Progenitor cell of endocrine pancreas (in vitro differentiated cells): ENCODE results near the gene ZNF490. TPM values are rescaled to one million over a fixed set of nuclear protein-coding genes. Genes with fewer than 3 reads are reported as not detected.

Experiments
- DNase-seq: peaks from one replicate; pipeline ENCODE4 v3.0.0; 2021; ENCODE audit warnings: low spot score; ENCODE audit not compliant: unreplicated experiment
- H3K27ac Mint-ChIP-seq: 2 replicates; pipeline ENCODE4 v1.8.0; 2021; ENCODE audit warnings: mild to moderate bottlenecking, moderate library complexity, mixed read lengths
- H3K27me3 Mint-ChIP-seq: 2 replicates; pipeline ENCODE4 v1.8.0; 2021; ENCODE audit warnings: mixed read lengths
- H3K36me3 Mint-ChIP-seq: 2 replicates; pipeline ENCODE4 v1.8.0; 2022; ENCODE audit warnings: mixed read lengths; ENCODE audit not compliant: insufficient read depth
- H3K4me1 Mint-ChIP-seq: 2 replicates; pipeline ENCODE4 v1.8.0; 2021; ENCODE audit warnings: low read depth, mixed read lengths
- H3K4me3 Mint-ChIP-seq: 2 replicates; pipeline ENCODE4 v1.8.0; 2021; ENCODE audit warnings: low read depth, mild to moderate bottlenecking, moderate library complexity, mixed read lengths
- H3K9me3 Mint-ChIP-seq: 2 replicates; pipeline ENCODE4 v1.8.0; 2021; ENCODE audit warnings: low read depth, mixed read lengths
- CTCF ChIP-seq: fragments of 200-600 bp; sonication (generic); IDR thresholded peaks from one replicate; pipeline ENCODE4 v1.5.0; 2021; ENCODE audit warnings: antibody characterized with exemption, mild to moderate bottlenecking; ENCODE audit not compliant: unreplicated experiment
- total RNA-seq: library from RNA; stranded (reverse); gene quantifications from 2 replicates; pipeline ENCODE4 v1.2.1, GENCODE V29; 2021

ZNF490 gene
- total RNA-seq, 1 donor from 2014 or later = 15.1 TPM

- no peak overlapping the region for H3K4me3 Mint-ChIP-seq
- DNase-seq = no peak
- H3K36me3 Mint-ChIP-seq = peaks cover 39% of the 10 kb centered on the region
- H3K4me1 Mint-ChIP-seq = peaks cover 1% of the 10 kb centered on the region
- H3K27ac Mint-ChIP-seq = no peak overlapping the region
- no peak for TF ChIP-seq CTCF
- H3K9me3 Mint-ChIP-seq = peaks cover 7% of the 10 kb centered on the region
- H3K27me3 Mint-ChIP-seq = no peaks in the 10 kb centered on the region
Measured at GRCh38 chr19:12617646-12618045, 7.0 kb upstream of the ZNF490 start.

- DNase-seq = peak; percentile 29
- H3K4me1 Mint-ChIP-seq = peaks cover 3% of the 10 kb centered on the region
Measured at GRCh38 chr19:12611361-12611699, 717 bp upstream of the ZNF490 start.

GRCh38 chr19:12607631-12608030 lies 3.0 kb downstream of the ZNF490 start:
- H3K27me3 Mint-ChIP-seq = no peaks in the 10 kb centered on the region
- no peak overlapping the region for H3K4me3 Mint-ChIP-seq
- DNase-seq = no peak
- TF ChIP-seq CTCF = no peak
- H3K9me3 Mint-ChIP-seq = no peaks in the 10 kb centered on the region
- no peak overlapping the region for H3K27ac Mint-ChIP-seq
- peaks cover 2% of the 10 kb centered on the region for H3K36me3 Mint-ChIP-seq
- peaks cover 2% of the 10 kb centered on the region for H3K4me1 Mint-ChIP-seq

More at GRCh38 chr19:12611361-12611699, 717 bp upstream of the ZNF490 start:
- TF ChIP-seq CTCF = no peak
- H3K9me3 Mint-ChIP-seq = no peaks in the 10 kb centered on the region
- peaks cover 15% of the 10 kb centered on the region for H3K36me3 Mint-ChIP-seq
- H3K4me3 Mint-ChIP-seq = peak overlapping the region; percentile 99
- peak overlapping the region; percentile 100 for H3K27ac Mint-ChIP-seq
- H3K27me3 Mint-ChIP-seq = no peaks in the 10 kb centered on the region

GRCh38 chr19:12606796-12607195 lies 3.8 kb downstream of the ZNF490 start:
- peaks cover 2% of the 10 kb centered on the region for H3K4me1 Mint-ChIP-seq
- no peaks in the 10 kb centered on the region for H3K9me3 Mint-ChIP-seq

GRCh38 chr19:12603714-12604113 lies 6.9 kb downstream of the ZNF490 start:
- no peak overlapping the region for H3K4me3 Mint-ChIP-seq
- no peaks in the 10 kb centered on the region for H3K27me3 Mint-ChIP-seq
- H3K9me3 Mint-ChIP-seq = no peaks in the 10 kb centered on the region
- no peak for DNase-seq
- H3K36me3 Mint-ChIP-seq = peaks cover 4% of the 10 kb centered on the region
- no peak for TF ChIP-seq CTCF
- H3K4me1 Mint-ChIP-seq = no peaks in the 10 kb centered on the region
- no peak overlapping the region for H3K27ac Mint-ChIP-seq

More at GRCh38 chr19:12606796-12607195, 3.8 kb downstream of the ZNF490 start:
- no peak overlapping the region for H3K27ac Mint-ChIP-seq
- H3K27me3 Mint-ChIP-seq = no peaks in the 10 kb centered on the region
- H3K4me3 Mint-ChIP-seq = no peak overlapping the region
- TF ChIP-seq CTCF = no peak
- DNase-seq = no peak
- peaks cover 2% of the 10 kb centered on the region for H3K36me3 Mint-ChIP-seq
